HCT116 (cell line): ENCODE data around the gene HSH2D. TPM values are rescaled to one million over a fixed set of nuclear protein-coding genes. Genes with fewer than 3 reads are reported as not detected.

Experiments
- ATAC-seq: fragments of 200-7000 bp; cut with Tn5 transposase; 2 replicates; pipeline ENCODE4 v1.9.1; 2020; ENCODE audit warnings: mild to moderate bottlenecking, moderate library complexity
- BruUV-seq: library from RNA; stranded (reverse); fragments of 400-500 nt; replicated peaks from 2 replicates; lab custom pipeline; 2021; lab: Mats Ljungman, UMichigan
- CTCF ChIA-PET: fragments of 300-600 bp; sonication (Branson Sonifier 250); formaldehyde crosslinking; loops from one replicate; lab custom pipeline; 2021; ENCODE audit warnings: antibody characterized with exemption; lab: Charles Lee
- POLR2A ChIA-PET: fragments of 300-600, 350-600 bp; sonication (Branson Sonifier 250); formaldehyde crosslinking; loops from one replicate; lab custom pipeline; 2021; ENCODE audit warnings: antibody characterized with exemption; lab: Charles Lee
- RAD21 ChIA-PET, 2 experiments: fragments of 300-600 bp; sonication (Branson Sonifier 250); formaldehyde crosslinking; loops; one replicate each; lab custom pipeline; 2023; ENCODE audit warnings: low total read pairs in 2 of 2; ENCODE audit not compliant: uncharacterized antibody in 2 of 2, unreplicated experiment in 2 of 2, low non-redundant PET in 1 of 2; lab: Charles Lee
- DNase-seq: peaks from one replicate; pipeline ENCODE4 v3.0.0-alpha.2; 2010; ENCODE audit warnings: low read depth, low spot score
- H2AFZ ChIP-seq: fragments of 200-600 bp; shearing (Covaris generic), sonication (generic); 2 replicates; pipeline ENCODE4 v1.6.1; 2017; ENCODE audit warnings: low read depth, mixed run types, mixed read lengths, antibody characterized with exemption, low read length; ENCODE audit not compliant: poor library complexity, severe bottlenecking
- H3K27ac ChIP-seq: 2 replicates; pipeline ENCODE4 v1.5.1; 2012; ENCODE audit warnings: low read depth, low read length
- H3K27me3 ChIP-seq: fragments of 200-600 bp; sonication (generic); 2 replicates; pipeline ENCODE4 v1.6.1; 2016; ENCODE audit warnings: mixed run types, low read length, mixed read lengths; ENCODE audit not compliant: insufficient read depth
- H3K36me3 ChIP-seq, 2 experiments: fragments of 200-500 bp in 1 of 2; fragments of 200-600 bp in 1 of 2; sonication (Bioruptor generic) in 1 of 2; sonication (generic) in 1 of 2; 2 replicates each; pipeline versions ENCODE4 v1.5.1 to v1.6.1; 2014 to 2016; ENCODE audit warnings: low read length in 2 of 2, inconsistent platforms in 1 of 2, mixed read lengths in 1 of 2, mixed run types in 1 of 2; ENCODE audit not compliant: insufficient read depth in 2 of 2, control insufficient read depth in 1 of 2
- H3K4me1 ChIP-seq, 2 experiments: fragments of 200-600 bp in 1 of 2; sonication (generic) in 1 of 2; 2 replicates each; pipeline versions ENCODE4 v1.5.1 to v1.6.1; 2012 to 2017; ENCODE audit warnings: low read length in 2 of 2, inconsistent platforms in 1 of 2, mild to moderate bottlenecking in 1 of 2, mixed read lengths in 1 of 2, mixed run types in 1 of 2, moderate library complexity in 1 of 2; ENCODE audit not compliant: insufficient read depth in 2 of 2, control insufficient read depth in 1 of 2
- H3K4me2 ChIP-seq: fragments of 200-600 bp; sonication (generic); 2 replicates; pipeline ENCODE4 v1.6.1; 2017; ENCODE audit warnings: mixed run types, low read length, mixed read lengths
- H3K4me3 ChIP-seq, 2 experiments: fragments of 200-600 bp in 1 of 2; sonication (generic) in 1 of 2; replicated peaks in 1 of 2; 2 replicates each; pipeline ENCODE4 v1.5.1; 2011 to 2016; ENCODE audit warnings: low read length in 2 of 2, control low read depth in 1 of 2, low read depth in 1 of 2, mild to moderate bottlenecking in 1 of 2, mixed read lengths in 1 of 2, mixed run types in 1 of 2
- H3K79me2 ChIP-seq: fragments of 200-600 bp; sonication (generic); 2 replicates; pipeline ENCODE4 v1.6.1; 2017; ENCODE audit warnings: mild to moderate bottlenecking, mixed run types, low read length, moderate library complexity, mixed read lengths; ENCODE audit not compliant: insufficient read depth
- H3K9ac ChIP-seq: fragments of 200-600 bp; sonication (generic); 2 replicates; pipeline ENCODE4 v1.6.1; 2016; ENCODE audit warnings: low read length, mixed read lengths
- H3K9me2 ChIP-seq: fragments of 200-600 bp; sonication (generic), shearing (Covaris generic); 2 replicates; pipeline ENCODE4 v1.6.1; 2017; ENCODE audit warnings: mixed run types, mild to moderate bottlenecking, moderate library complexity; ENCODE audit not compliant: insufficient read depth
- H3K9me3 ChIP-seq, 2 experiments: fragments of 200-500 bp in 1 of 2; fragments of 200-600 bp in 1 of 2; sonication (Bioruptor generic) in 1 of 2; sonication (generic) in 1 of 2; 2 replicates each; pipeline ENCODE4 v1.6.1; 2014 to 2017; ENCODE audit warnings: low read length in 2 of 2, mixed read lengths in 2 of 2, inconsistent platforms in 1 of 2, low read depth in 1 of 2, mild to moderate bottlenecking in 1 of 2, mixed run types in 1 of 2, moderate library complexity in 1 of 2; ENCODE audit not compliant: control insufficient read depth in 1 of 2, insufficient read depth in 1 of 2
- H4K20me1 ChIP-seq: fragments of 200-600 bp; sonication (generic), shearing (Covaris generic); 2 replicates; pipeline ENCODE4 v1.6.1; 2017; ENCODE audit warnings: mixed run types, mild to moderate bottlenecking, moderate library complexity; ENCODE audit not compliant: insufficient read depth
- ATF3 ChIP-seq: IDR thresholded peaks from 2 replicates; pipeline ENCODE4 v1.6.1; 2012
- CBX3 ChIP-seq: IDR thresholded peaks from 2 replicates; pipeline ENCODE4 v1.6.1; 2012; ENCODE audit warnings: low read depth
- CTCF ChIP-seq, 3 experiments: fragments of 200-600 bp in 1 of 3; sonication (generic) in 1 of 3; IDR thresholded peaks in 2 of 3; conservative IDR thresholded peaks in 1 of 3; 2 replicates each; pipeline ENCODE4 v1.5.1; 2012 to 2017; ENCODE audit warnings: low read depth in 2 of 3, low read length in 2 of 3, antibody characterized with exemption in 1 of 3, borderline replicate concordance in 1 of 3, control low read depth in 1 of 3, mild to moderate bottlenecking in 1 of 3, mixed read lengths in 1 of 3, mixed run types in 1 of 3, moderate library complexity in 1 of 3; ENCODE audit not compliant: insufficient read depth in 1 of 3
- EZH2 ChIP-seq: fragments of 200-600 bp; sonication (generic); IDR thresholded peaks from 2 replicates; pipeline ENCODE4 v1.6.1; 2017; ENCODE audit warnings: antibody characterized with exemption, mixed run types
- EZH2phosphoT487 ChIP-seq: fragments of 200-600 bp; IDR thresholded peaks from 2 replicates; pipeline ENCODE4 v1.6.1; 2018; ENCODE audit warnings: antibody characterized with exemption, borderline replicate concordance
- POLR2A ChIP-seq: IDR thresholded peaks from 2 replicates; pipeline ENCODE4 v1.7.0; 2011; ENCODE audit warnings: borderline replicate concordance; ENCODE audit not compliant: insufficient read depth, insufficient read length; ENCODE audit errors: extremely low read depth
- POLR2AphosphoS5 ChIP-seq: IDR thresholded peaks from 2 replicates; pipeline ENCODE4 v1.6.1; 2011; ENCODE audit warnings: mild to moderate bottlenecking, low read depth, low read length, moderate library complexity
- RAD21 ChIP-seq: IDR thresholded peaks from 2 replicates; pipeline ENCODE4 v1.6.1; 2012; ENCODE audit warnings: low read depth, mild to moderate bottlenecking
- REST ChIP-seq: IDR thresholded peaks from 2 replicates; pipeline ENCODE4 v1.6.1; 2012; ENCODE audit warnings: low read depth
- TCF7L2 ChIP-seq: IDR thresholded peaks from 2 replicates; pipeline ENCODE4 v1.7.0; 2011; ENCODE audit warnings: borderline replicate concordance, inconsistent platforms; ENCODE audit not compliant: insufficient read depth, insufficient read length; ENCODE audit errors: extremely low read depth
- YY1 ChIP-seq: IDR thresholded peaks from 2 replicates; pipeline ENCODE4 v1.6.1; 2011; ENCODE audit warnings: low read length, low read depth, moderate library complexity, mild to moderate bottlenecking; ENCODE audit not compliant: insufficient replicate concordance; ENCODE audit errors: extremely low read depth
- ZFX ChIP-seq: fragments of 450-650 bp; IDR thresholded peaks from 2 replicates; pipeline ENCODE4 v1.6.1; 2017
- intact Hi-C: fragments of 100-400 bp; cut with micrococcal nuclease; formaldehyde crosslinking; loops from 2 replicates; pipeline ENCODE4 v1.10.0; 2022
- total RNA-seq: library from RNA; stranded (reverse); gene quantifications from one replicate; pipeline ENCODE4 v1.2.1, GENCODE V29; 2021; ENCODE audit not compliant: unreplicated experiment

Gene HSH2D
- total RNA-seq, 1 experiment from 2014 or later: 21.4 TPM

GRCh38 chr19:16124953-16125352, 18.5 kb upstream of the HSH2D start:
- Histone ChIP-seq H3K9me3 (no peaks in the 10 kb centered on the region), H3K27ac (no peak overlapping the region), H3K36me3 (peaks cover 44 to 59% of the 10 kb centered on the region in 2 experiments), H4K20me1 (no peaks in the 10 kb centered on the region), H3K9me2 (no peaks in the 10 kb centered on the region), H3K27me3 (no peaks in the 10 kb centered on the region), H3K4me2 (no peak overlapping the region), H3K4me3 (no peak overlapping the region)
- RAD21 ChIA-PET: no interaction called here
- CTCF ChIA-PET: no interaction called here
- no TSS peak for BruUV-seq
- ATAC-seq: peak; percentile 21; the same call in 1 of the 2 replicates
- POLR2A ChIA-PET: no interaction called here
- no peak for TF ChIP-seq POLR2AphosphoS5
- no peak for TF ChIP-seq EZH2phosphoT487
- TF ChIP-seq ATF3: no peak
- no peak for TF ChIP-seq YY1
- no peak for TF ChIP-seq CTCF (IDR thresholded peaks at IDR 0.05 in 2 of 3, conservative IDR thresholded peaks at IDR 0.05 in 1 of 3; ENCODE audit: borderline replicate concordance in 1 of 3, insufficient read depth in 1 of 3, low read depth in 2 of 3, low read length in 2 of 3)
- no peak for TF ChIP-seq CBX3
- no peak for TF ChIP-seq EZH2
- no peak for TF ChIP-seq RAD21
- no peak for TF ChIP-seq TCF7L2
- TF ChIP-seq ZFX: no peak
- TF ChIP-seq POLR2A: no peak
- TF ChIP-seq REST: no peak
- TF ChIP-seq, all 23 proteins: peak for 0
- intact Hi-C loops: no loop called here
- no peak for DNase-seq
- Histone ChIP-seq H3K79me2 (peaks cover 4% of the 10 kb centered on the region; the same call in 1 of the 2 replicates), H2AFZ (no peak overlapping the region), H3K4me1 (no peaks in the 10 kb centered on the region), H3K9ac (no peak overlapping the region)
